CD4-positive, alpha-beta T cell treated with Interleukin-12 subunit alpha and Interleukin-12 subunit beta, for 1 hour (primary cell): ENCODE results near the gene CNTN2.

Source experiments
- DNase-seq: peaks from one replicate; pipeline ENCODE4 v3.0.0-alpha.2; 2020

Gene CNTN2

DNA sequence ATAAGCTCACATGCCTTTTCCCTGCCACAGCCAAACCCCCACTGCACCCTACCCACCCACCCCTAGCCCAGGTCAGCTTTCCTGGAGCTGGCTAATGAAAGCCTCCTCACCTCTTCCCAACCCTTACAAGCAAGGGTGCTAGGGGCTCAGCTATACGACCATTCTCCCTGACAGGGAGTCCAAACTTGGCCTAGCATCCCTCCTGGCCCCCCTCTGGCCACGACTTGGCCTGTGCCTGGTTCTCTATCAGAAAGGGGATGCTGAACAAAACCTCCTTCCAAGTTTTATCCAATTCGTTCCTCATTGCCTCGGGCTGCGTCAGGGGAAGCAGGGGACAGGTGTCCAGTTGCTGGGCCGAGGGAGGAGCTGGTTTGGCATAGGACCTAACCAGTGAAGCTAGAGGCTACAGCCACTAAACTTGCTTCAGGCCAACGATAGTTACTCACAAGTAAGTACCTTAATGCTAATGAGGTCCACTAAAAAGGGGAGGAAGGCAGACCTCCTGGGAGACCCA, 32.7 kb downstream of the CNTN2 start:
- no peak for DNase-seq

DNA sequence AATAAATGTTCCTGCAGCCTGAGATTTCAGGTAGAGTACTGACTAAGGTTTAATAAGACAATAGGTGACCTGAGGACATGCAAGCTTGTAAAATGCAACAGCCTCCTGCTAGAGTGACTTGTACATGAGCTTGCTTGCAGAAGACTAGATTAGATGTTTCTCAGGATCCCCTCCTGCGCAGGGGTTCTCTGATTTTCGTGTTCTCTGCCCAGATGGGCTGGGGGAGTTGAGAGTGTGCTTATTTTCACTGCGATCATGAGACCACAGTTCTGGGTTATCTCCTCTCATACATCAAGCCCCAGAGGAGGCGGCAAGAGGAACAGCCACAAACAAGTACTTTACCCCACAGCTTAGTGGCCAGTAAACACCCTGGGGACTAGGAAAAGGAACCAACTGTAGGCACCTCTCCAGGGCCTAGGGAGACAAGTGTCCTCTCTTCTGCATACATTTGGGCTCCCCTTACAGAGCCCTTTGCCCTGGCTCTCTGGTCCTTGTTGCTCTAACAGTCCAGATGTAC, 33.3 kb downstream of the CNTN2 start:
- DNase-seq: no peak

DNA sequence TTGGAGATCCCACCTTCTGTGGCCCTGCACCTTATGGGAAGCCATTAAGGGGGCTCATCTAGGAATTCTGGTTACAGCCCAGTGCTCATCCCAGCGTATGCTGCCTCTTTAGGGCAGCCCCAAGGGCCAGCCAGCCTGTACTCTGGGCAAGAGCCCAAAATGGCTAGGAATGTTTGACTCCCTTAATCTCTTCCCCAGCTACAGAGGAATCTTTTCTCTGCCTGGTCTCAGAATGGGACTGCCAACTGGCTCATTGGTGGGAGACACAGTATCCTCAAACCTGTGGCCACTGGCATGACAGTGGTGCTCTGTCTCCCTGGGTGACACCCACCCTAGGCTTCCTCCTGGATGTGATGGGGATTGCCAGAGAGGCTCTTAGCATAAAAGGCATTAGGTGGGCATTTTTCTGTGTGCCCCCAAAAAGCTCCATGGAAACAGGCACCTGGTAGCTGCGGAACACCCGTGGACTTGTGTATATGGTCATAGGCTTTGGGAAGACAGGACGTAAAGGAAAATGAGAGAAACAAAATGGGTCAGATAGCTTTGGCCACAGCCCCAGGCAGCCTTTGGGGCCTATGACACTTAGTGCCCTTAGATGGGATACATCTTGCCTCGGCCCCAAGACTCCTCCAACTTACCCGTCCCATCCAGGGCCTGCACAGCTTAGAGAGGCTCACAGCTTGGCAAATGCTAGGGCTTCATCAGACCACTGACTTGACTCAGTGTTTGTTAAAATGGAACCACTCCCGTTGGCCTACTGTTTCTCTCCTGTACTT, 34.3 kb downstream of the CNTN2 start:
- DNase-seq: no peak

DNA sequence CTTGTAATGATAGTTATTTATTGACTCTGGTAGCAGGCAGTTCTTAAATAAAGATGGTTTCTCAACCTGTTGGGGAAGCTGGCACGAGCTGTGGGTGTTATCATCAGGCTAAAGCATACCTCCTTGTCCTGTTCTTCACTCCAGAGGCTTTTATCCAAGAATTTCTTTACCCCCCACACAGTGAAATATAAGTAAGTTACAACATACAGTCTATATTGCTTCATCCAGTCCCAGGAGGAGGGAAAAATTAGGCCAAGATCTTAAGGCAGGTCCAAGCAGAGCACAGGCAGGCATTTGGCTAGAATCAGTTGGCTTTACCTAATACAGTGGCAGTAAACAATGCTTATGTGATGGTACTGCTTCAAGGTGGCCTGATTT, 34.9 kb downstream of the CNTN2 start:
- no peak for DNase-seq

DNA sequence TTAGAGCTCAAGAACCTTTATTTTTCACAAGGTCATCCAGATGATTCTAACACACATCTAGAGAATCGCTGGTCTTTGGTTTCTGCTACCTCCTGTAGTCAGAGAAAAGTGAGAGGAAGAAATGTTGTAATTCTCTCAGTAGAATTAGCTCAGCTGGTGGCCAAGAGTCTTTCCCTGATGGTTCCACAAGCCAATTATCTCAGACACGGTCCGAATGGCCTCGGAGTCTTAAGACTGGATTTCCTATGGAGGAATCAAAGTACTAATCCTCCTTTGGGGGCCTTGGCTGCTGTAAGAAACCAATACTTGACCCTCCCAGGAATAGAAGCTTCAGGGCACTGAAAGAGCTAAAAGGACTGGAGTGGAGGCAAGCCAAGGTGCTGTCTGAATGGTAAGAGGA, 39.4 kb downstream of the CNTN2 start:
- no peak for DNase-seq

DNA sequence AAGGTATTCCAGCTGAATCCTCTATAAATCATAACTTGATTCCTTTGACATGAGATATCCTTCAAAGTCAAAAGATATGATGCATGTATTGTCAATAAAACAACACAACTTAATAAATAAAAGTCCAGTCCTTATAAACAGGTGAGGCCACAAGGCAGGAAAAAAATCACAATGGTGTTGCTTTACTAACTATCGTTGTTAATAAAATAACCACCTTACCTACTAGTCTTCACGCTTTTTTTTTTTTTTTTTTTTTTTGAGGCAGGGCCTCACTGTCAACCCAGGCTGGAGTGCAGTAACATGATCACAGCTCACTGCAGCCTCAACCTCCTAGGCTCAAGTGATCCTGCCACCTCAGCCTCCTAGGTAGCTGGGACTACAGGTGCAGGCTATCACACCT, 41.3 kb downstream of the CNTN2 start, which contains the start of gene TMEM81:
TMEM81 (minus strand) TSS at position 101 of the 400 bp plus-strand sequence. CDS start 140 bp downstream, outside the sequence.
- DNase-seq: no peak

DNA sequence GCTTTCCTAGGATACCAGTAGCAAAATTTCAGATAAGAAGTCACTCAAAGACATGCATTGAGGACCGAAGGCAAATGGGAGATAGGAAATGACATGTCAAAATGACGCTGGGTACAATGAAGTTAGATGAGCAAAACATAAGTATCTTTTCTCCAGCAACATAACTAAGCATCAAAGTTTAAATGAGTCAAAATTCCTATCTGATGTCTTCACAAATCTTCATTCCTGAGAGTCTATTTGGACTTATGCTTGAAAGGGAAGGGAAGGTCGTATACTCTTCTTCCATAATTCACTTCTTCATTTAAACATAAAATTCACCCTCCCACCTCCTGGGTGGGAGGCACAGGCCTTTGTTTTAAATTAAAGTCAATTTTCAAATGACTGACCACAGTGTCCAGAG, 45.3 kb downstream of the CNTN2 start:
- no peak for DNase-seq

DNA sequence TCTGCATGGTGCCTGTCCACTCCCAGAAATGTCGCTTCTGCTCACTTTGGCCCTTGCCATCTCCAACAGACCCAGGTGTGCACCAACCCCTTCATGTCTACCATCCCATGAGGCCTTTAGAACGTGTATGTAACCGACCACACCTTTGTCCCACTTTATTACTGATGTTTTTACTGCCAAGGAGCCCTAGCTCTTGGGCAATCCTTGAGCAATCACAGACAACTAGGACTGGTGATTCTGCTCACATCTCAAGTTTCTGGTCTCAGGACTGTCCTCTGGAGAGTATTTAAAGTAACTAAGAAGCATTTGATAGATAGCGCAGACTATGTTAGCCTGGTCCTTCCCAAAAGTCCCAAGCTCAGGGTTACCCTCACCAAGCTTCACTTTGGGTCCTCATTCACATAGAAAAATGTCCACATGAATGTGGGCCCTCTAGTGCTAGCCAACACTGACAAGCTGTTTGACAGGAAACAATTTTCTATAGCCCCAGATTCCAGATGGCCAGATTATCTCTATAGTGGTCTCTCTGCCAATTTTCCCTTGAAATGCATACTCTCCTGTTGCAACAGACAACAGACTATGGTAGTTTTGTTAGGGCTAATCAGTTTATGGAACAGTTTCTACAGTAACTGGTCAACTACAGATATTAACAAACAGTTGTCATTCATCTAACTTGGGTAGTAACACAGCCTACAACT, 48.2 kb downstream of the CNTN2 start:
- no peak for DNase-seq

DNA sequence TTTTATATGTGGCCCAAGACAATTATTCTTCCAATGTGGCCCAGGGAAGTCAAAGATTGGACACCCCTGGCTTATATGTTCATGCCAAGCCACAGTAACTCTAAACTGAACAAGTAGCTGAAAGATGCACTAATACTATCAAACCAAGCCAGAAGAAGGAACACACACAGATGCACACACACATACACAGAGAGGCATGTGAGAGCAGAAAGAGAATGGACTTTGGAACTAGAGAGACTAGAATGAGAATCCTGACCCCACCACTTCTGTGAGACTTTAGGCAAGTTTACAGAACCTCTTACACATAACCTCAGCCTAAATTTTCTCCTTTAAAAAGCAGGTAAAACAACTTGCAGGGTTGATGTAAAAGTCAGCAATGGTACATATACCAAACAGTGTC, 52.4 kb downstream of the CNTN2 start:
- DNase-seq: no peak

DNA sequence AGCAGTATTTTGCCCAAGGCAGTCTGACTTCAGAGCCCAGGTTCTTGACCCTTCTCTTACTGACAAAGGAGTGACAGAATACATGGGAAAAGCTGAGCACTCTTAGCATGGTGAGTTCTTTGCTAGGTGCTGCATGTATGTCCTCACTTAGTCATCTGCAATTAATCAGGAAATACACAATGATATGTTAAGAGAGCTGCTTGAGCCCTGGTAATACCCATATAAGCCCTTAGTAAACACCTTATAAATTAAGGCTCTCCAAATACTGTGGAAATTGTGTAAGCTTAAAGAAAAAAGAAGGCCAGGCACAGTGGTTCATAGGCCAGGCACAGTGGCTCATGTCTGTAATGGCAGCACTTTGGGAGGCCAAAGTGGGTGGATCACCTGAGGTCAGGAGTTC, 55.2 kb downstream of the CNTN2 start:
- no peak for DNase-seq

DNA sequence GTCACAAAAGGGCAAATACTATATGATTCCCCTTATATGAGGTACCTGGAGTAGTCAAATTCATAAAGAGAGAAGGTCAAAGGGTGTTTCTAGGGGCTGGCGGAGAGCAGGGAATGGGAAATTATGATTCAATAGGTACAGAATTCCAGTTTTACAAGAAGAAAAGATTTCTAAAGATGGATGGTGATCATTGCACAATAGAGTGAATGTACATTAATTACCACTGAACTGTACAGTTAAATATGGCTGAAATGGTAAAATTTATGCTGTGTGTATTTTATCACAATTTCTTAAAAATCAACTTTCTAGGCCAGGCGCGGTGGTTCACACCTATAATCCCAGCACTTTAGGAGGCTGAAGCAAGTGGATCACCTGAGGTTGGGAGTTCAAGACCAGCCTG, 59.4 kb downstream of the CNTN2 start:
- no peak for DNase-seq

DNA sequence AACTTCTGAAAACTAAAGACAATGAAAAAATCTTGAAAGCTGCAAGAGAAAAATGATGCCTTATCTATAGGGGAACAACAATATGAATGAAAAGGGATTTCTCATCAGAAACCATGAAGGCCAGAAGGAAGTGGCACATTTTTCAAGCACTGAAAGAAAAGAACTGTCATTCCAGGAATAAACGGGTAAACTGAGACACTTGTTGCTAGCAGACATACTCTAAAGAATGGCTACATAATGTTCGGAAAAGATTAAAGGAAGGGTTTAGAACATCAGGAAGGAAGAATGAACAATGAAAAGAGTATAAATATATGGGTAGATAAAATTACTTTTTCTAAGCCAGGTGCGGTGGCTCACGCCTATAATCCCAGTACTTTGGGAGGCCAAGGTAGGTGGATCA, 64.3 kb downstream of the CNTN2 start:
- DNase-seq: no peak

DNA sequence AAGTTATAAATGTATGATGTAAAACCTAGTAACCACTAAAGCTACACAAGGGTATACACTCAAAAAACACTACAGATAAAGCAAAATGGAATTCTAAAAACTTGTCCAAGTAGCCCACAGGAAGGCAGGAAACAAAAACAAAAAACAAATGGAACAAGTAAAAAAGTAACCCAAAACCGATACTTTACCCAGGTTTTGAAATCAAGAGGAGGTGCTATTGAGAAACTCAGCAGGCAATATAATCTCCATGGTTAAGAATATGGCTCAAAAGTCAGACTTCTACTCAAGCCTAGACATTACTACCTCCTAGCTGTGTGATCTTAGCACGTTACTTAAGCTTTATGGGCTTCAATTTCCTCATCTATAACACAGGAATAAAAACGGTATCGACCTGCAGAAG, 65.5 kb downstream of the CNTN2 start:
- no peak for DNase-seq

DNA sequence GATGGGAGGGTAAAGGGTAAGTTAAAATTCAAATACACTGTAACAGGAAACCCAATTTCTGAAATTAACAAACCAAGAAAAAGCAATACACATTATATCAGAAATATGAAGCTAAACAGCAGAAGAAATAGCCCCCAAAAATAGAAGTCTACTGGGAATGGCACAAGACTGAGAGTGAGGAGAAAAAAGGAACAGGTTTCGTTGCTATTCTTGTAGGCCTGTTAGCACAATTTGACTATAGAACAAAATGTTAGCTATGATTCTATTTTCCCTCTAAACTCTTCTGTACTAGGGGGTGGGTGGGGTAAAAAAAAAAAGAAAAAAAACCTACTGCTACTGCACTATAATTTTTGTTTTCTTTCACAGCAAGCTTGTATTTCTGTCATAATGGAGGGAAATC, 66.3 kb downstream of the CNTN2 start:
- no peak for DNase-seq

DNA sequence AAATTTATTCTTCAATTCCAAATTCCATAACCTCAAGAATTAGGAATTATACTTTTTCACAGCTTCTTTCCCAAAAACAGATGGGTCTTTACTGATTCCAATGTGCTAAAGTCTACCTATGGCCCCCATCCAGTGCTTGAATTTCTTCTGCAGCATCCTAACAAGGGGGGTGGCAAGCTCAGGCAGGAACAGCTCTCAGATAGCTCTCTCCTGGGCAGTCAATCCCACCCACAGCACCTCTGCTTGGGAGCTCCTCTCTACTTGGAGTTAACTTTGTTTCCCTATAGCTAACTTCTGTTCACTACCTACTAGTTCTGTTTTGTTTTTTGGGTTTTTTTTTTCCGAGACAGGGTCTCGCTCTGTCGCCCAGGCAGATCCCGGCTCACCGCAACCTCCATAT, 66.7 kb downstream of the CNTN2 start:
- no peak for DNase-seq

DNA sequence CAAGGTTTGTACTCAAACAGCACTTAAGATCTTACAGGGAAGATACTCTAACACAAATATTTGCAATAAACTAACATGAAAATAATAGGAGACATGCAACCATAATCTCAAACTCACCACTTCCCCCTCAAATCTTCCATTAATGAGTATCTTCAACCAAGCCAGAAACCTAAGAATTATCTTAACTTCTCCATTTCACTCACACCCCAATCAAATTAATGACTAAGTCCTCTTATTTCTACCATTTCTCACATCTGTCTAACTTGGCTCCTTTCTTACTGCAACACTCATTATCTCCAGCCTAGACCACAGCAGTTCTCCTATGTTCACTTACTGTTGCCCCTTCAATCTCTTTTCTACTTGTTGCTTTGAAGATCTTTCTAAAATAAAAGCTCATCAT, 68.3 kb downstream of the CNTN2 start:
- DNase-seq: no peak

DNA sequence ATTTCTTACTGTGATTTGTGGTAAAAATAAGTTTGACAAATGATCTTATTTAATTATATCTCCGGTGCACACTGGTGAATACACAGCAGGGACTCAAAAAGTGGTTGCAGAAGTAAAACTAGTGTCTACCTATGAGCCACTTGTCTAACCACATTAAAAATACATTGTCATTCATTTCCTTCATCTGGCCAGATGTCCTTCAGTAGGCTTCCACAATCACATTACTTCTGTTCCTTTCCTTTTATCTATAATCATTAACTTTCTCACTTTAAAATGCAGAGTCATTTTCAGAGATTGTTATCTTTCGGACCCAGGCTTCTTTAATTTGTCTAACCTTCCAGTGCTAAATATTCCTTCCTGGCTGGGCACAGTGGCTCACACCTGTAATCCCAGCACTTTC, 75.7 kb downstream of the CNTN2 start:
- no peak for DNase-seq

DNA sequence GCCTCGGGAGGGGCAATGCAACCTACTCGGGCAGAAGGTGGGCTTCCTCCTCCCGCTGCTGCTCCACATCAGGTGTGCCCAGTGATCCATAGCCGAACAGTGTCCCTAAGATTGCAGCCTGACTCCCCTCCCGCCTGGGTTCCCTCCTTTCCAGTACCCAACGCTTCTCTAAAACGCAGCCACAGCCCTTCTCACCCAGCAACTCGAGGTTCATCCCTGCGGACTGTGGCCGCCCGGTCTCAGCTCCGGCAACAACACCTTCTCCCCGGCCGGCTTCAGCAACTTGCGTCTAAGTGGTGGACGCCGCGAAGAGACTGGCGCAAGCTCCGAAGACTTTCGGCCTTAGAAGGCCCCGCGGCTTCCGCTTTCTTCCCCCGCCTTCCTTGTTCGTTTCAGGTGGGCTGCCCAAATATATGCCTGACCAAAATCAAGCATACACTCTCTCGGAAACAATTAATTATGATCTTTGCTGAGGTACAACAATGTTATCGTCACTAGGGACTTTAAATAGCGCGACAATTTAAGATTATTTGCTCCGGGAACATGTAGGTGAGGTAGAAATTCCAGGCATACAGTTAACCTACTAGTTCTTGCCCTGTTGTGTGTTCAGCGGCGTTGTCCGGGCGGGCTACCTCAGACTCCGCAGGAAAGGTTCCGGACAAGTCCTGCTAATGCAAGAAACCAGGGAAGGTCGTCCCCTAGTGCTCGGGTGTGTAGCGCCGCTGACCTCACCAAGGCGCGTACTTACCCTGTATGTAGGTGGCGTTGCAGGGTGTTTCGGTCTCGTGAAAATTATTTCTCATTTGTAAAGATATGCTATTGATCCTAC, 78.9 kb downstream of the CNTN2 start, which contains the start of gene RBBP5:
RBBP5 (minus strand) TSS at position 319 of the 829 bp plus-strand sequence; CDS start at position 214, 105 bp downstream.
- DNase-seq: peak; percentile 96

DNA sequence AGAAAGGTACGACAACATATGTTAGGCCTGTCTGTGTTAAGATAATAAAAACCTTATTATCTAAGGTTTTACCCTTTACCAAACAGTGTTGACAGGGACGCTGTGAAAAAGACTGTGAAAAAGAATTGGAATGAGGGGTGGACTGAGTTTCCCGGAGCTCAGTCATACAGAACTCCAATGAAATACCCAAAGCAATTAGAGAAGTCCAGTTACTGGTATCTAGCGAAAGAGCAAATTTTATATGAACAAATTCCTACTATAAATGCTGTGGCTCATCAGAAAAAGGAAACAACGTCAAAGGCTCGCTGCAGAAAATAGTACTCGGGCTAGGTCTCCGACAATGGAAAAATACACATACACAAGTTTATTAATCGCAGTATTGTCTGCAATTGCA, 79.5 kb downstream of the CNTN2 start:
- no peak for DNase-seq

DNA sequence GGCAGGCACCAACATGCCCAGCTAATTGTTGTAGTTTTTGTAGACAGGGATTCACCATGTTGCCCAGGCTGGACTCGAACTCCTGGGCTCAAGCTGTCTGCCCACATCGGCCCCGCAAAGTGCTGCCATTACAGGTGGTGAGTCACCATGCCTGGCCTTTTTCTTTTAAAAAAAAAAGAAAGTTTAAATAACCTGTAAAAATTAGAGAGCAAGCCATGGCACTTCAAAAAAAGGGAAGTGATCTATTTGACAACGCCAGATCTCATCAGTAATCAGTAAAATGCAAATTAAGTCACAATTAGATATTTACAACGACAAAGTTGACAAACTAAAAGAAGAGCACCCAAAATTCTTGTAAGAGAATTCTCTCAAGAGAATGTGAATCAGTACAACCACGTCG, 81.7 kb downstream of the CNTN2 start:
- DNase-seq: no peak

DNA sequence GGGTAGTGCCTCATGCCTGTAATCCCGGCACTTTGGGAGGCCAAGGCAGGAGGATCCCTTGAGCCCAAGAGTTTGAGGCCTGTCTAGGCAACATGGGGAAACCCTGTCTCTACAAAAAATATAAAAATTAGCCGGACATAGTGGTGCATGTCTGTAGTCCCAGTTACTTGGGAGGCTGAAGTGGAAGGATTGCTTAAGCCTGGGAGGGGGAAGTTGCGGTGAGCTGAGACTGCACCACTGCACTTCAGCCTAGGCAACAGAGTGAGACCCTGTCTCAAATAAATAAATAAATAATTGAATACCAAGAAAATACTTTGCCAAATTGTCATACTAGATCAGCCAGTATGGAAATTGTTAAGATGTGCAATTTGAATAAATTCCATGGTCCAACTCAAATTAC, 84.6 kb downstream of the CNTN2 start:
- DNase-seq: no peak
